IPS-15b (cell line): ENCODE results near the gene HECTD2.
"Not testable (repeated sequence)": the region's sequence is repeated elsewhere in the genome, so short reads cannot be mapped to it uniquely, and the experiment has no call there.

Experiments
- H3K27me3 ChIP-seq: one replicate; pipeline ENCODE4 v1.6.1; 2013; ENCODE audit warnings: low read length; ENCODE audit not compliant: control insufficient read depth, insufficient read depth
- H3K36me3 ChIP-seq: one replicate; pipeline ENCODE4 v1.6.1; 2013; ENCODE audit warnings: low read length; ENCODE audit not compliant: control insufficient read depth, insufficient read depth
- H3K4me1 ChIP-seq: one replicate; pipeline ENCODE4 v1.6.1; 2013; ENCODE audit warnings: mild to moderate bottlenecking, low read length; ENCODE audit not compliant: control insufficient read depth, insufficient read depth
- H3K4me3 ChIP-seq: one replicate; pipeline ENCODE4 v1.5.1; 2013; ENCODE audit warnings: low read depth, low read length
- H3K9ac ChIP-seq: one replicate; pipeline ENCODE4 v1.6.1; 2013; ENCODE audit warnings: low read depth, mild to moderate bottlenecking, low read length
- H3K9me3 ChIP-seq: one replicate; pipeline ENCODE4 v1.6.1; 2013; ENCODE audit warnings: mild to moderate bottlenecking, low read length; ENCODE audit not compliant: control insufficient read depth, insufficient read depth

The HECTD2 gene

DNA sequence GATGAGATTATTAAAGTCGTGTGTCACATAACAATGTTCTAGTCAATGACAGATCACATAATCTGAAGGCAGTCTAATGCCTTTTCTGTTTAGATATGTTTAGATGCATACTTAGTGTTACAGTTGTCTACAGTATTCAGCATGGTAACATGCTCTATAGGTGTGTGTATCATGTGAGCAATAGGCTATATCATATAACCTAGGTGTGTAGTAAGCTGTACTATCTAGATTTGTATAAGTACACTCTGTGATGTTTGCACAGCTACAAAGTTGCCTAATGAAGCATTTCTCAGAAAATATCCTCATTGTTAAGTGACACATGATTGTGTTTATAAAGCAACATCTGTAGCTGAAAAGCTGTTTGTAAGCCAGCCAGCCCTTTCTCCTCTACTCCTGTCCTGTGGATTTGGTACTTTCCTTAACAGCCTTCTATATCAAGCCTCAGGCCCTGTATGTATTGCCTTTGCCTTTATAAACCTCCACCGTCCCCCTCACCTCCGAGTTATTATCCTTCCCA is 6.3 kb downstream of the HECTD2 start:
- Histone ChIP-seq H3K9me3 (no peaks in the 10 kb centered on the region), H3K4me3 (no peak overlapping the region), H3K4me1 (peaks cover 4% of the 10 kb centered on the region), H3K27me3 (peaks cover 3% of the 10 kb centered on the region), H3K9ac (no peak overlapping the region), H3K36me3 (no peaks in the 10 kb centered on the region)

DNA sequence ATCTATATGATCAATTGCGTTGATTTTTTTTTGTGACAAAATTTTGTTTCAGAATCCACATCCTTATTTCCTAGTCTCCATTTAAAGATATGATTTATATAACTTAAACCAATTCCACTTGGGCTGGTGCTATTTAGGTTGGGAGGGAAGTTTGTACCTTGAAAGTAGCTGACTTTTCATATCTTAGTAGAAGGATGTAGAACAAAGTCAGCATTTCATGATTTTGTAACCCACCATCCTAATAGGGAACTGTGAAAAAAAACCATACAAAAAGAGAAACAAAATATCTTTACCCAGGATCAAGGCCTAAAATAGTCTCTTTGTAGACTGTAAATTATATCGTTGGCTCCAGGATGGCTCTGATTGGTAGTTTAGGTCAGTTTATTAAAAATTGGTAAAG is 8.3 kb downstream of the HECTD2 start:
- Histone ChIP-seq H3K4me1 (peaks cover 4% of the 10 kb centered on the region), H3K4me3 (no peak overlapping the region)

DNA sequence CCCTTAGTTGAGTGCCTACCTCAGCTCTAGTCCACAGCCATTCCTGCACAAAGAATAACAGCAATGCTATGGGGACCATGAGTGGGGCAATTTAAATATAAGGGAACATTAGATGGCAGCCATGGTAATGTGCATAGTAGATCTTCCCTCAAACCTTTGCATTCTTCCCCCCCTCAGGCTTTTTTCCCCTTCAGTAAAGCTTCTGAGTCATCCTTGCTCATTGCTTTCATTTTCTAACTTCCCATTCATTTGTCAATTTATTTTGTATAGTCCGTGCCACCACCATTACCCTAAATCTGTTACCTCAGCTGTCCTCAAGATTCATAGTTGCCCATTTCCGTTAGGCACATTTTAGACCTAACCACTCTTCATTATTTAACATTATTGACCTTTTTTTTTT is 10.7 kb downstream of the HECTD2 start:
- Histone ChIP-seq H3K9ac (no peak overlapping the region), H3K9me3 (no peaks in the 10 kb centered on the region), H3K27me3 (no peaks in the 10 kb centered on the region), H3K4me1 (peaks cover 4% of the 10 kb centered on the region), H3K36me3 (no peaks in the 10 kb centered on the region), H3K4me3 (no peak overlapping the region)

More for the DNA sequence above, 8.3 kb downstream of the HECTD2 start:
- Histone ChIP-seq H3K36me3 (no peaks in the 10 kb centered on the region), H3K9me3 (no peaks in the 10 kb centered on the region), H3K9ac (no peak overlapping the region), H3K27me3 (no peaks in the 10 kb centered on the region)

DNA sequence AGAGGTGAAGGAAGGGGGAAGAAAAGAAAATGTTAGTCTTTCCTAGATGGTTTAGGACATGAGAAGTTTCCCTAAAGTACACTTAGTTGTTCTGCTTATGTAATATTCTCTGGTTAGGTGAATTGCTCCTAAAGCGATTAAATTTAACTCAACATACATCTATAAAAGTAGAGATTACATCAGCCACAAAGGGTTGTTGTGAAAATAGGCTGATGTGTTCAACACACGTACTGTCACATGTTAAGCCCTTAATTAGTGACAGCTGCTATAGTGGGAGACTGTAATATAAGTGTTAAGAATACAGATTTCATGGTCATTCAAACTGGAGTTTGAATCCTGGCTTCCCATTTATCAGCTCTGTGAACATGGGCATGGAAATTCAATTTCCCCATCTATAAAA is 12.8 kb downstream of the HECTD2 start:
- Histone ChIP-seq H3K27me3 (no peaks in the 10 kb centered on the region), H3K4me3 (no peak overlapping the region), H3K9me3 (no peaks in the 10 kb centered on the region), H3K4me1 (peaks cover 4% of the 10 kb centered on the region), H3K9ac (no peak overlapping the region), H3K36me3 (no peaks in the 10 kb centered on the region)

DNA sequence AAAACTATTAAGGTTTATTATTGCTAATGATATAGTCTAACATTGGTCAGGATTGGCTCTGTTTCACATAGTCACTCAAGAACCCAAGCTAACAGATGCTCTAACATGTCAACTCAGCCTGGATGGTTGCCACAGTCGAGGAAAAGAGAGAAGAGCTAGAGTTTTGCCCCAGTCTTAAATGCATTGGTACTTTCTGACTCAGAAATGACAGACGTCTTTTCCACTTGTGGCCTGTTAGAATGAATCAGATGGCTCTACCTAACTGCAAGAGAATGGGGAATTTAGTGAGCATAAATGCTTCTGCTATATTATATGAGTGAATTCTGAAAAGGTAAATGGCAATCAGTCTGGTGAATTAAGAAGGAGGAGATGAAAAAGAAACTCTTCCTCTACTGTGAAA is 13.9 kb downstream of the HECTD2 start:
- H3K27me3 ChIP-seq = no peaks in the 10 kb centered on the region
- no peaks in the 10 kb centered on the region for H3K9me3 ChIP-seq

DNA sequence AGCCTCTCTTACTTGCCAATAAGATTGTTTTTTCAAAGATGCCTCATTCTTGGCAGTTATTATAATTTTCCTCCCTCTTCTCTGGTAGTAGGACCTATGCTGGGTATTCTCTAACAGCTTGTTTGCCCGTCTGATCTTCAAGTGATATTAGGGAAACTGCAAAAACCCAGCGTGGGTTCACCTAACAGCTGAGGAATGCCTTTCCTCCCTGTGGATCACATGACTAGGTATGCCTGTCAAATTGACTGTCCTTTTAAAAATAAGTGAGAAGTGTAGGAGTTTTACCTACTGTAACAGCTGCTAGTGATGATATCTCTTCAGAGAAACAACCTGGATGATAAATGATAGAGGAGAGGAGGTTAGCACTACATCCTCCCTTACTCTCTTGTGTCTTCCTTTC is 22.0 kb downstream of the HECTD2 start:
- H3K4me3 ChIP-seq = no peak overlapping the region
- no peaks in the 10 kb centered on the region for H3K27me3 ChIP-seq
- no peaks in the 10 kb centered on the region for H3K9me3 ChIP-seq
- no peaks in the 10 kb centered on the region for H3K4me1 ChIP-seq
- H3K9ac ChIP-seq = no peak overlapping the region
- H3K36me3 ChIP-seq = no peaks in the 10 kb centered on the region

More for the DNA sequence above, 13.9 kb downstream of the HECTD2 start:
- H3K36me3 ChIP-seq = no peaks in the 10 kb centered on the region
- H3K4me1 ChIP-seq = peaks cover 4% of the 10 kb centered on the region
- no peak overlapping the region for H3K4me3 ChIP-seq
- no peak overlapping the region for H3K9ac ChIP-seq

DNA sequence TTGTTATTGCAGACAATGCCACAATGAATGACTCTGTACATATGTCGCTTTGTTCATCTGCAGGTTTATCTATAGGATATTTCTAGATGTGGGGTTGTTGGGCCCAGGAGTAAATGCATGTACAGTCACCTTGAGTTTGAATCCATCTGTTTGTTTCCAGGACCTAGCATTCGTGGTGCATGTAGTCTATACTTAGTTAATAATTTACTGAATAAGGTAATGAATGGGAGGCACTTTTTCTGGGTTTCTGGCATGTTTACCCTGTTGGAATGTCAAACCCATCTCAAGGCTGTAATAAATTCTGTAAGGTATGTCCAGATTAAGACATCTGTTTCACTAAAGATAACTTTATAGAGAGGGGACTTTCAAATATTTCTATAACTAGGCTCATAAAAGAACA is 23.5 kb downstream of the HECTD2 start:
- H3K4me3 ChIP-seq = no peak overlapping the region
- no peaks in the 10 kb centered on the region for H3K36me3 ChIP-seq
- no peaks in the 10 kb centered on the region for H3K4me1 ChIP-seq
- no peak overlapping the region for H3K9ac ChIP-seq
- no peaks in the 10 kb centered on the region for H3K27me3 ChIP-seq
- no peaks in the 10 kb centered on the region for H3K9me3 ChIP-seq

DNA sequence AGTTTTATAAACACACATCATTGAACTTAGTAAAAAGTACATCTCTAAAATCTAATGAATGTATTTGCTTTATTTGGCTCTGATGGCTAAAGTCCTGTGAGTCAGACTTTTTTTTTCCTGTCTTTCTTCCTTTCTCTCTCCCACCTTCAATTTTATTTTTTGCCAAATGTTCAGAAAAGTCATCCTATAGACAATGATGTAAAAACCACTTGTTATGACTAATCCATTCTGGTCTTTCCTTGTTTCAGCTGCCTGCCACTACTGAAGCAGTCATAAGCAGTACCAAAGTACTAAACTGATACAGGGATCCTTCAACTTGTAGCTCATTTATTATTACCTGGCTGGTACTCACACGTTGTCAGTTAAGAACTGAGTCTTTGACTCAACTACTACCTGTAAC is 23.9 kb downstream of the HECTD2 start:
- no peaks in the 10 kb centered on the region for H3K9me3 ChIP-seq
- H3K4me1 ChIP-seq = no peaks in the 10 kb centered on the region
- no peaks in the 10 kb centered on the region for H3K27me3 ChIP-seq
- H3K9ac ChIP-seq = no peak overlapping the region
- H3K36me3 ChIP-seq = no peaks in the 10 kb centered on the region
- H3K4me3 ChIP-seq = no peak overlapping the region

DNA sequence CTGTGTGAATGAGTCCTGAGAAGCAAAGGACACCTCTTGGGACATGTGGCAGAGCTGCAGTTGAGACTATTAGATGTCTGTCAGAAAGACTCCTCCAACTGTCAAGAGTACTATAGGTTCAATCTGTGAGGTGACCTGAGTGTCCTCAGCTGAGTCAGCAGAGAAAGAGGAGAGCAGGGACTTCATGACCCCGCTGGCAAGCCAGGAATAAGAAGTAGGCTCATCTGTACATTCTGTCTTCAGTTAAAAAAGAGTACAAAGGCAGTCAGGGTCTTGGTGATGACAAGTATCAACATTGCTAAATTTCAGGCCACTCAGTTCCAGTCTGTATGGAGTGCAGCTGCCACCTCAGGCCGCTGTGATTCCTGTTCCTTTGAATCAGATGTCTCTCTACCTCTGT is 25.1 kb downstream of the HECTD2 start:
- H3K9ac ChIP-seq = no peak overlapping the region
- H3K36me3 ChIP-seq = no peaks in the 10 kb centered on the region
- no peaks in the 10 kb centered on the region for H3K27me3 ChIP-seq
- no peaks in the 10 kb centered on the region for H3K4me1 ChIP-seq
- no peak overlapping the region for H3K4me3 ChIP-seq
- no peaks in the 10 kb centered on the region for H3K9me3 ChIP-seq

DNA sequence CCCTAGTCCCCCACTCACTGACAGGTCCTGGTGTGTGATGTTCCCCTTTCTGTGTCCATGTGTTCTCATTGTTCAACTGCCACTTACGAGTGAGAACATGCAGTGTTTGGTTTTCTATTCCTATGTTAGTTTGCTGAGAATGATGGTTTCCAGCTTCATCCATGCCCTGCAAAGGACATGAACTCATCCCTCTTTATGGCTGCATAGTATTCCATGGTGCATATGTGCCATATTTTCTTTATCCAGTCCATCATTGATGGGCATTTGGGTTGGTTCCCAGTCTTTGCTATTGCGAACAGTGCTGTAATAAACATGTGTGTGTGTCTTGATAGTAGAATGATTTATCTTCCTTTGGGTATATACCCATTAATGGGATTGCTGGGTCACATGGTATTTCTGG is 28.1 kb downstream of the HECTD2 start:
- H3K4me3 ChIP-seq, H3K36me3 ChIP-seq, H3K9ac ChIP-seq, H3K27me3 ChIP-seq, H3K9me3 ChIP-seq, H3K4me1 ChIP-seq: not testable (repeated sequence)

DNA sequence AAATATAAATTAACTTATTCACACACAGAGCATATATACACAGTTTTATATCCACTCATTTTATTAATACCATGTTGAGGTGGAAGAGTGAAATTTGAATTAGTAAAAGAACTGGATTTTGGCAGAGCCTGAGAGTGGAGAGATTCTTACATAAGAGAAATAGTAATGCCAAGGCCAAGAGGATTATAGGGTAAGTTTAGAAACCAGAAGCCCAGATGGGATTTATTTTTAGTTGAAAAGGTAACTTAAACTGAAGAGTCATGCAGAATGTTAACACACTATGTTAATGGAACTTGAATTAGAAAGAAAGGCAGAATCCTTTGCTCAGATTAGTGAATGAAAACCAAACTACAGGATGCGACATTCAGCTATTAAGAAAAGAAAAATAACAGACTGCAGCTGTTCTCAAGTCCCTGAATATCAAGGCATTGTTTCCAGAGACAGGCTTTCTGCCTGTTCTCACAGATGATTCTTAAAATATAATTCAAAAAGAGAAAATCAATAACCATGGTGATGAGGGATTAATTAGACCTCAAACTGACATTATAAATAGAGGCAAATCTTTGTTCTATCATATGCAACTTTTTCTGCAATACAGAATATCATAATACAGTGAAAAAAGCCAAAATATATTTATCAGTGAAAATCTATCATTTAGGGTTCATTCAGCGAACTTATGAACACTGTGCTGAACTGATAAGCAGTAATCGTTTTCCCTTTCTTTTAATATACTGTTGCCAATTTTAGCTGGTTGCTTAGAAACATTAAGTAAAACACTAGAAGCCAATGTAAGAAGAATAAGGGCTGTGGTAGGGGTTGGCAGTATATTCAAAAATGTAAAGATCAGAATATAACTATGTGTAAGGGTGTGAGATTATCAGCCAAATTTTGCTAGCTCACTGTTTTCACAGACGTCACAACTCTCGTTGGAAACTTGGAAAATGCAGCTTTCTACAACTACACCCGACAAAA is 34.4 kb downstream of the HECTD2 start:
- Histone ChIP-seq H3K4me3 (no peak overlapping the region), H3K36me3 (no peaks in the 10 kb centered on the region), H3K9me3 (no peaks in the 10 kb centered on the region), H3K4me1 (no peaks in the 10 kb centered on the region), H3K27me3 (no peaks in the 10 kb centered on the region), H3K9ac (no peak overlapping the region)

DNA sequence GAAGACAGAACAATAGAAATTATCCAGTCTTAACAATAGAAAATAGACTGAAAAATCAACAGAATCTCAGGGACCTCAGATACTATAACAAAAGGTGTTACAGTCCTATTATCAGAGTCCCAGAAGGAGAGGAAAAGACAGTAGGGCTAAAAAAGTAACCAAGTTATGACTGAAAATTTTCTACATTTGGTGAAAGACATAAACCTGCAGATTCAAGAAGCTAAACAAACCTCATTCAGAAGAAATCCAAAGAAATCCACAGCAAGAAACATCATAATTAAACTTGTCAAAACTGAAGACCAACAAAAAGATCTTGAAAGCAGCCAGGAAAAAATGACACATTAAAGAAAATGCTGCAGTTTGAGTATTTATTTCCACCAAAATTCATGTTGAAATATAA is 41.9 kb downstream of the HECTD2 start:
- no peak overlapping the region for H3K9ac ChIP-seq
- no peaks in the 10 kb centered on the region for H3K27me3 ChIP-seq
- H3K4me3 ChIP-seq = no peak overlapping the region
- no peaks in the 10 kb centered on the region for H3K4me1 ChIP-seq
- H3K9me3 ChIP-seq = no peaks in the 10 kb centered on the region
- no peaks in the 10 kb centered on the region for H3K36me3 ChIP-seq
